Transverse colon (tissue), 4 donors: ENCODE measurements around the gene PRKCZ. TPM values are rescaled to one million over a fixed set of nuclear protein-coding genes. Genes with fewer than 3 reads are reported as not detected.

Experiments
- DNase-seq: peaks from one replicate; pipeline ENCODE4 v3.0.0-alpha.2; 2019
- H3K27ac ChIP-seq, 4 donors: fragments of 200-600 bp; sonication (generic); 2 replicates each; pipeline ENCODE4 v1.5.1; 2016 to 2018; ENCODE audit warnings: inconsistent platforms in 4 of 4
- H3K27me3 ChIP-seq: fragments of 200-600 bp; sonication (generic); 2 replicates; pipeline ENCODE4 v1.5.1; 2017; ENCODE audit warnings: inconsistent platforms
- H3K36me3 ChIP-seq, 4 donors: fragments of 200-600 bp; sonication (generic); 2 replicates each; pipeline ENCODE4 v1.5.1; 2017 to 2019; ENCODE audit warnings: inconsistent platforms in 4 of 4
- H3K4me1 ChIP-seq, 4 donors: fragments of 200-600 bp; sonication (generic); 2 replicates each; pipeline ENCODE4 v1.5.1; 2017 to 2020; ENCODE audit warnings: inconsistent platforms in 4 of 4
- H3K4me3 ChIP-seq, 4 donors: fragments of 200-600 bp; sonication (generic); 1 replicate in 1 of 4; 2 replicates in 3 of 4; pipeline versions ENCODE4 v1.5.1 to v1.6.1; 2017 to 2019; ENCODE audit warnings: inconsistent platforms in 4 of 4
- H3K9me3 ChIP-seq, 2 donors: fragments of 200-600 bp; sonication (generic); 2 replicates each; pipeline ENCODE4 v1.5.1; 2017 to 2019; ENCODE audit warnings: inconsistent platforms in 2 of 2
- EP300 ChIP-seq: sonication (generic); formaldehyde crosslinking; IDR thresholded peaks from one replicate; pipeline ENCODE4 v1.6.1; 2017; ENCODE audit warnings: antibody characterized with exemption, low read depth
- POLR2A ChIP-seq: fragments of 450-650 bp; IDR thresholded peaks from one replicate; pipeline ENCODE4 v1.6.1; 2016; ENCODE audit warnings: antibody characterized with exemption, mild to moderate bottlenecking, moderate library complexity
- POLR2AphosphoS5 ChIP-seq, 3 donors: sonication (generic); formaldehyde crosslinking; IDR thresholded peaks; one replicate each; pipeline ENCODE4 v1.6.1; 2016; ENCODE audit warnings: antibody characterized with exemption in 3 of 3
- WGBS, 2 donors: methylation state at CpG; one replicate each; pipeline ENCODE4 v1.1.5; 2018; ENCODE audit warnings: low coverage in 1 of 2; 5-methylcytosine and 5-hydroxymethylcytosine counted together
- in situ Hi-C, 4 donors: fragments of 200-750 bp; cut with MboI; loops; one replicate each; pipeline versions ENCODE4 v1.15.0 to v1.15.1; 2017; ENCODE audit warnings: low sequenced_read_pairs in 3 of 4, low pct_ligation_motif_present in 1 of 4, low pct_unique_long_range_greater_than_20kb in 1 of 4
- intact Hi-C: fragments of 100-400 bp; cut with DNase I; formaldehyde crosslinking; loops from one replicate; pipeline ENCODE4 v1.15.1; 2023; ENCODE audit warnings: low total_unique reads
- total RNA-seq, 4 donors: library from RNA; depleted of rRNA; stranded (reverse); fragments of >200 nt; gene quantifications; one replicate each; pipeline ENCODE4 v1.1.0, GENCODE V29; 2016
- TF ChIP-seq, protein P1 (sequence below), 5 experiments: fragments of 200-600 bp in 3 of 5; fragments of 450-650 bp in 2 of 5; sonication (generic) in 3 of 5; IDR thresholded peaks; 1 replicate in 2 of 5; 2 replicates in 3 of 5; pipeline ENCODE4 v1.5.1; 2016 to 2017; ENCODE audit warnings: antibody characterized with exemption in 5 of 5, inconsistent platforms in 3 of 5, mild to moderate bottlenecking in 2 of 5, moderate library complexity in 1 of 5

Gene PRKCZ
- total RNA-seq, 4 donors from 2014 or later: 48.6 to 96.7 (median 54.4) TPM

DNA sequence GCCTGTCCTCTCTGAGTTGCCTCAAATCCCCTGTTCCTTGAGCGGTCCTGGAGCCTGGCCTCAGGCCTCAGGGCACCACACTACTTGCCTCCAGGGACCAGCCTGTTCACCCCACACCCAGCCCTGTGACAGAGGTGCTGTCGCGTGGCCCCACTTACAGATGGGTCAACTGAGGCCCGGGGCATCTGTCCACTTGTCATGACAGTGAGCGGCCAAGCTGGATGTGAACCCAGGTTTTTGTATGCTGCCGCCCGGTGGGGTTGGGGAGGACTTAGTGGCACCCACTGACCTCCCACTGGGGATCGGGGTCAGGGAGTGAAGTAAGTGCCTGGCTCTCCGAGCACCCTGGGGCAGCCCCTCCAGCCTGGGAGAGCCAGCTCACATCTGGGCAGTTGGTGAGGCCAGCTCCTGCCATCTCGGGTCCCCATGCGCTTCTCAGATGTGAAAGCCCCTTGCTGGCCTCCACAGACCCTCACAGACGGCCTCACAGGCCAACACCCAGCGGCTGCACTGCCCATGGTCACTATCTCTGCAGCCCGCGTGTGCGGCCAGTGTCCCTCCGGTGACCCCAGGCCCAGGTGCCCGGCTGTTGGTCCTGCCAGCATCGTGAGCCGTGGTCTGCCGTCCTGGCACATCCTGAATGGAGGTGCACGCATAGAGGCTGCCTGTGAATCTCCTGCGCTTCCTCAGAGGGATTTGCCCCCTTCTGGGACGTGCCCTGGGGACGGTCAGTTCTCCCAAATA lies 153.6 kb downstream of the PRKCZ start:
- no peaks in the 10 kb centered on the region for H3K9me3 ChIP-seq
- no peaks in the 10 kb centered on the region for H3K36me3 ChIP-seq
- peak overlapping the region in 3 of 4 donors; percentile 18 to 50 (median 37) for H3K4me3 ChIP-seq
- peak; percentile 14 for DNase-seq
- WGBS, 2 donors: 78% methylated on average over 23 of the region's 25 CpGs; no CpG with 5 or more reads in 1 of the 2 donors
- TF ChIP-seq, protein P1, sequence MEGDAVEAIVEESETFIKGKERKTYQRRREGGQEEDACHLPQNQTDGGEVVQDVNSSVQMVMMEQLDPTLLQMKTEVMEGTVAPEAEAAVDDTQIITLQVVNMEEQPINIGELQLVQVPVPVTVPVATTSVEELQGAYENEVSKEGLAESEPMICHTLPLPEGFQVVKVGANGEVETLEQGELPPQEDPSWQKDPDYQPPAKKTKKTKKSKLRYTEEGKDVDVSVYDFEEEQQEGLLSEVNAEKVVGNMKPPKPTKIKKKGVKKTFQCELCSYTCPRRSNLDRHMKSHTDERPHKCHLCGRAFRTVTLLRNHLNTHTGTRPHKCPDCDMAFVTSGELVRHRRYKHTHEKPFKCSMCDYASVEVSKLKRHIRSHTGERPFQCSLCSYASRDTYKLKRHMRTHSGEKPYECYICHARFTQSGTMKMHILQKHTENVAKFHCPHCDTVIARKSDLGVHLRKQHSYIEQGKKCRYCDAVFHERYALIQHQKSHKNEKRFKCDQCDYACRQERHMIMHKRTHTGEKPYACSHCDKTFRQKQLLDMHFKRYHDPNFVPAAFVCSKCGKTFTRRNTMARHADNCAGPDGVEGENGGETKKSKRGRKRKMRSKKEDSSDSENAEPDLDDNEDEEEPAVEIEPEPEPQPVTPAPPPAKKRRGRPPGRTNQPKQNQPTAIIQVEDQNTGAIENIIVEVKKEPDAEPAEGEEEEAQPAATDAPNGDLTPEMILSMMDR (IDR thresholded peaks at IDR 0.05): no peak
- TF ChIP-seq POLR2A (no peak), POLR2AphosphoS5 (IDR thresholded peaks at IDR 0.05) (no peak), EP300 (no peak)
- peak overlapping the region; percentile 83 to 87 (median 84) for H3K27ac ChIP-seq
- H3K4me1 ChIP-seq: peaks cover 37 to 61% (median 48%) of the 10 kb centered on the region in 4 donors
- intact Hi-C loops: no loop called here
- in situ Hi-C loops: loop anchor here in 3 of 4 donors (10.0 to 25.0 kb wide), 2 partner anchors 108 to 171 kb away; no protein-coding TSS in a partner anchor
- no peaks in the 10 kb centered on the region for H3K27me3 ChIP-seq

DNA sequence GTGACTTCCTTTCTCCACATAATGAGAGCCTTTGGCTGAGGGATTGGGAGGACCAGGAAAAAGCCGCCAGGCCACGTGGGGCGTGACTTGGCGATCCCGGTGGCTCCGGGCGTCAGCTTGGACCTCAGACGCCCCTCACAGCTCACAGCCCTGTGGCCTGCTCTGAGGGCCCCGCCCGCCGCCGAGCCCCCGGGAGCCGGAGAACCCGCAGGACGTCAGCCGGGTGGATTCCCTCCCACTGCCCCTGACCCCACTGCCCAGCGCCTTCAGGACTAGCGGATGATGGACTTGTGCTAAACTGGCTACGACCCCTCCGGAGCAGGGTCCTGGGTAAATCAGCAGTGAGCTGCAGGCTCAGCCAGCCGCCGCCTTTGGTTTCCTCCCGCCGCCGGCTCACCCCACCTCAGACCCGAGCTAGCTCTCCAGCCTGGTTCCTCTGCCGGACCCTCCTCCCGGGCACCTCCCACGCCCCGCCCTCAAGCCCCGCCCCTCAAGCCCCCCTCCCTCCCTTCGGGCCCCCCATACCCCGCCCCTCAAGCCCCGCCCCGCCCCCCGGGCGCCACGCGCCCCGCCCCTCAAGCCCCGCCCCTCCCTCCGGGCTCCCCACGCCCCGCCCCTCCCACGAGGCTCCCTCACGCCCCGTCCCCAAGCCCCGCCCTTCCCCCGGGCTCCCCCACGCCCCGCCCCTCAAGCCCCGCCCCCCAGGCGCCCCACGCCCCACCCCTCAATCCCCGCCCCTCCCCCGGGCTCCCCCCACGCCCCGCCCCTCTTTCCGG lies 154.4 kb downstream of the PRKCZ start:
- TF ChIP-seq POLR2AphosphoS5 (IDR thresholded peaks at IDR 0.05): peak in 2 of 3 donors; percentile 18 to 30
- peak; percentile 38 for TF ChIP-seq POLR2A
- no peak for TF ChIP-seq EP300
- TF ChIP-seq, protein P1 (IDR thresholded peaks at IDR 0.05): no peak
- in situ Hi-C loops (loop anchor here in 3 of 4 donors (10.0 to 25.0 kb wide), 2 partner anchors 108 to 170 kb away; no protein-coding TSS in a partner anchor), intact Hi-C loops (no loop called here)
- DNase-seq: peak; percentile 57
- peak overlapping the region; percentile 18 to 50 (median 40) for H3K4me3 ChIP-seq
- H3K9me3 ChIP-seq: no peaks in the 10 kb centered on the region
- WGBS, 2 donors: 6% methylated on average over 25 of the region's 60 CpGs; no CpG with 5 or more reads in 1 of the 2 donors
- H3K27me3 ChIP-seq: no peaks in the 10 kb centered on the region
- H3K27ac ChIP-seq: peak overlapping the region; percentile 83 to 87 (median 84)
- H3K36me3 ChIP-seq: no peaks in the 10 kb centered on the region
- peaks cover 32 to 63% (median 47%) of the 10 kb centered on the region in 4 donors for H3K4me1 ChIP-seq

DNA sequence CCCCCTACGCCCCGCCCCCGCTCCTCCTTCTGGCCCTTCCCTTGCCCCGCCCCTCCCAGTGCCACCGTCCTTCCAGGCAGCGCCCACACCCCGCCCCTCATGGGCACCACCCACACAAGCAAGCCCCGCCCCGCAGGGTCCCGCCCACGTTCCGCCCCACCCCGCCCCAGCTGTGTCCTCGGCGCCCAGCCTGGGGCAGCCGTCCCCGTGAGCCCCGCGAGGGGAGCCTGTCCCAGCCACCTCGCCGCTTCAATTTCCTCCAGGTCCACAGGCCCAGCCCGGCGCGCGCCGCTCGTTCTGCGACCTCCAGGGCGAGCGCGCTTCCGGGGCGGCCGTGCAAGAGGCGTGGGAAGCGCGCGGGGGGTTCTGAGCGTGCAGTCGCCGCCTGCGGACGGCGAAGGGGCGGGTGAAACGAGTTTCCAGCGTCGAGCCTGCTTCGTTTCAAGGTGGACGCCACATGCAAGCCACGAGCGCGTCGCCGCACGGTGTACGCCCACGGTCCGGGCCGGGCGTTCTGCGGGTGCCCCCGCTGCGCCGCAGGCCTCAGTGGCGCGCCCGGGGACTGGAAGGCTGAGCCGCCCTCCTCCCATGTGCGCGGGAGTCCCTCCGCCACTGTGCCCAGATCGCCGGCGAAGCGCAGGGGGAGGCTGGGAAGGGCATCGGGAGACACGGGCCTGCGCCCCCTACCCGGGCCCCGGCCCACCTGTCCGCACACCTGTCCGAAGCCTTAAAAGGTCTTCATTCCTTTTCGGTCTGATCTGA lies 155.2 kb downstream of the PRKCZ start:
- no peaks in the 10 kb centered on the region for H3K27me3 ChIP-seq
- TF ChIP-seq POLR2A: peak; percentile 51
- TF ChIP-seq EP300: no peak
- TF ChIP-seq, protein P1 (IDR thresholded peaks at IDR 0.05): peak in 3 of 5 experiments; percentile 13 to 40 (median 25)
- TF ChIP-seq POLR2AphosphoS5 (IDR thresholded peaks at IDR 0.05): peak; percentile 48 to 71 (median 70)
- intact Hi-C loops (no loop called here), in situ Hi-C loops (loop anchor here in 3 of 4 donors (10.0 to 25.0 kb wide), 2 partner anchors 107 to 169 kb away; no protein-coding TSS in a partner anchor)
- peak; percentile 98 for DNase-seq
- H3K4me1 ChIP-seq: peaks cover 27 to 56% (median 41%) of the 10 kb centered on the region in 4 donors
- H3K4me3 ChIP-seq: peak overlapping the region; percentile 42 to 59 (median 51)
- no peaks in the 10 kb centered on the region for H3K9me3 ChIP-seq
- WGBS, 2 donors: 26% methylated on average over 16 of the region's 84 CpGs; no CpG with 5 or more reads in 1 of the 2 donors
- no peaks in the 10 kb centered on the region for H3K36me3 ChIP-seq
- H3K27ac ChIP-seq: peak overlapping the region; percentile 76 to 92 (median 90)
